IMR-90 (cell line): Measurements from ENCODE around the gene TPP2. TPM values are rescaled to one million over a fixed set of nuclear protein-coding genes. Genes with fewer than 3 reads are reported as not detected.

Experiments
- ATAC-seq: fragments of 200-7000 bp; cut with Tn5 transposase; 2 replicates; pipeline ENCODE4 v1.9.1; 2020; ENCODE audit warnings: low read depth, mild to moderate bottlenecking, moderate library complexity
- BruUV-seq: library from RNA; stranded (reverse); fragments of 400-500 nt; replicated peaks from 2 replicates; lab custom pipeline; 2021; lab: Mats Ljungman, UMichigan
- CTCF ChIA-PET: fragments of 300-600 bp; formaldehyde crosslinking; extraction: SDS; loops from one replicate; lab custom pipeline; 2021; ENCODE audit warnings: antibody characterized with exemption; lab: Yijun Ruan, JAX
- POLR2A ChIA-PET: fragments of 300-600 bp; sonication (Branson Sonifier 250); formaldehyde crosslinking; loops from one replicate; lab custom pipeline; 2022; ENCODE audit warnings: antibody characterized with exemption; ENCODE audit not compliant: unreplicated experiment; lab: Charles Lee
- DNase-seq: peaks from one replicate; pipeline ENCODE4 v3.0.0; 2013
- H2AFZ ChIP-seq: replicated peaks from 2 replicates; pipeline ENCODE3; 2013; ENCODE audit warnings: low read length, mild to moderate bottlenecking; ENCODE audit not compliant: poor library complexity
- H2AK5ac ChIP-seq: 2 replicates; pipeline ENCODE4 v1.6.1; 2013; ENCODE audit warnings: low read depth, low read length, inconsistent platforms
- H2AK9ac ChIP-seq: replicated peaks from 2 replicates; pipeline ENCODE3; 2013; ENCODE audit warnings: mild to moderate bottlenecking, low read depth, low read length, moderate library complexity; ENCODE audit not compliant: poor library complexity
- H2BK120ac ChIP-seq: 2 replicates; pipeline ENCODE4 v1.6.1; 2013; ENCODE audit warnings: low read depth, low read length, inconsistent platforms
- H2BK15ac ChIP-seq: 3 replicates; pipeline ENCODE4 v1.6.1; 2013; ENCODE audit warnings: low read depth, low read length, inconsistent platforms
- H2BK20ac ChIP-seq: 2 replicates; pipeline ENCODE4 v1.6.1; 2013; ENCODE audit warnings: low read depth, mild to moderate bottlenecking, inconsistent platforms, low read length, moderate library complexity
- H2BK5ac ChIP-seq: 2 replicates; pipeline ENCODE4 v1.6.1; 2013; ENCODE audit warnings: mild to moderate bottlenecking, low read depth, low read length, inconsistent platforms; ENCODE audit not compliant: poor library complexity, severe bottlenecking
- H3K14ac ChIP-seq: replicated peaks from 2 replicates; pipeline ENCODE4 v1.6.1; 2013; ENCODE audit warnings: low read depth, low read length, inconsistent platforms
- H3K18ac ChIP-seq: 2 replicates; pipeline ENCODE4 v1.6.1; 2013; ENCODE audit warnings: low read depth, low read length, control low read depth
- H3K23ac ChIP-seq: 2 replicates; pipeline ENCODE4 v1.6.1; 2013; ENCODE audit warnings: low read depth, low read length, inconsistent platforms
- H3K27ac ChIP-seq: 2 replicates; pipeline ENCODE4 v1.5.1; 2013; ENCODE audit warnings: mild to moderate bottlenecking, control low read depth, low read length; ENCODE audit not compliant: insufficient read depth
- H3K27me3 ChIP-seq: 2 replicates; pipeline ENCODE4 v1.6.1; 2013; ENCODE audit warnings: low read length; ENCODE audit not compliant: control insufficient read depth, insufficient read depth
- H3K36me3 ChIP-seq: 2 replicates; pipeline ENCODE4 v1.6.1; 2013; ENCODE audit warnings: low read length, mixed read lengths; ENCODE audit not compliant: control insufficient read depth, insufficient read depth
- H3K4ac ChIP-seq: 2 replicates; pipeline ENCODE4 v1.6.1; 2013; ENCODE audit warnings: low read depth, low read length, inconsistent platforms
- H3K4me1 ChIP-seq: 2 replicates; pipeline ENCODE4 v1.6.1; 2013; ENCODE audit warnings: low read length, mixed read lengths; ENCODE audit not compliant: control insufficient read depth, insufficient read depth
- H3K4me2 ChIP-seq: 2 replicates; pipeline ENCODE4 v1.6.1; 2013; ENCODE audit warnings: low read depth, mild to moderate bottlenecking, control low read depth, low read length, moderate library complexity
- H3K4me3 ChIP-seq: 2 replicates; pipeline ENCODE4 v1.5.1; 2013; ENCODE audit warnings: low read depth, mild to moderate bottlenecking, control low read depth, low read length, moderate library complexity; ENCODE audit not compliant: insufficient read depth
- H3K56ac ChIP-seq: 2 replicates; pipeline ENCODE4 v1.6.1; 2013; ENCODE audit warnings: low read length, inconsistent platforms; ENCODE audit not compliant: insufficient read depth; ENCODE audit errors: extremely low read depth
- H3K79me1 ChIP-seq, 2 experiments: 2 replicates each; pipeline ENCODE4 v1.6.1; 2013; ENCODE audit warnings: low read length in 2 of 2, inconsistent platforms in 1 of 2, low read depth in 1 of 2
- H3K9ac ChIP-seq: 2 replicates; pipeline ENCODE4 v1.6.1; 2013; ENCODE audit warnings: low read depth, low read length, control low read depth
- H3K9me1 ChIP-seq: 2 replicates; pipeline ENCODE4 v1.6.1; 2013; ENCODE audit warnings: low read length, inconsistent platforms; ENCODE audit not compliant: insufficient read depth
- H3K9me3 ChIP-seq: 2 replicates; pipeline ENCODE4 v1.6.1; 2013; ENCODE audit warnings: low read length; ENCODE audit not compliant: control insufficient read depth, insufficient read depth
- H4K20me1 ChIP-seq: 2 replicates; pipeline ENCODE4 v1.6.1; 2013; ENCODE audit warnings: low read length, inconsistent platforms; ENCODE audit not compliant: insufficient read depth
- H4K5ac ChIP-seq: 2 replicates; pipeline ENCODE4 v1.6.1; 2013; ENCODE audit warnings: mild to moderate bottlenecking, low read depth, low read length, control low read depth
- H4K8ac ChIP-seq, 2 experiments: 2 replicates each; pipeline ENCODE4 v1.6.1; 2013; ENCODE audit warnings: low read depth in 2 of 2, low read length in 2 of 2, control low read depth in 1 of 2, inconsistent platforms in 1 of 2
- H4K91ac ChIP-seq: 2 replicates; pipeline ENCODE4 v1.6.1; 2013; ENCODE audit warnings: low read depth, low read length, inconsistent platforms; ENCODE audit not compliant: insufficient read depth
- BHLHE40 ChIP-seq: fragments of 150-350 bp; IDR thresholded peaks from 2 replicates; pipeline ENCODE4 v1.6.1; 2016; ENCODE audit warnings: mild to moderate bottlenecking, low read depth, low read length
- MAZ ChIP-seq: IDR thresholded peaks from 2 replicates; pipeline ENCODE4 v1.6.1; 2012; ENCODE audit warnings: low read depth, mild to moderate bottlenecking, low read length, improper control_type of control experiment, moderate library complexity, borderline replicate concordance
- NFE2L2 ChIP-seq: fragments of 150-350 bp; IDR thresholded peaks from 2 replicates; pipeline ENCODE4 v1.6.1; 2016; ENCODE audit warnings: low read depth, mild to moderate bottlenecking, low read length
- POLR2A ChIP-seq: IDR thresholded peaks from 2 replicates; pipeline ENCODE4 v1.6.1; 2012; ENCODE audit warnings: mild to moderate bottlenecking, low read depth, low read length
- RCOR1 ChIP-seq: IDR thresholded peaks from 2 replicates; pipeline ENCODE4 v1.6.1; 2012; ENCODE audit warnings: mild to moderate bottlenecking, low read length, improper control_type of control experiment; ENCODE audit not compliant: insufficient replicate concordance
- RFX5 ChIP-seq: IDR thresholded peaks from 2 replicates; pipeline ENCODE4 v1.8.0; 2012; ENCODE audit warnings: low read depth, mild to moderate bottlenecking, low read length, moderate library complexity
- SMC3 ChIP-seq: fragments of 150-350 bp; IDR thresholded peaks from 2 replicates; pipeline ENCODE4 v1.6.1; 2016; ENCODE audit warnings: low read depth, mild to moderate bottlenecking, antibody characterized with exemption, low read length, moderate library complexity
- dilution Hi-C: fragments of 300-500 bp; cut with HindIII; formaldehyde crosslinking; loops from one replicate; pipeline ENCODE4 v1.14.3; 2018; ENCODE audit warnings: low sequenced_read_pairs; ENCODE audit not compliant: unreplicated experiment
- in situ Hi-C: fragments of 300-500 bp; cut with MboI; formaldehyde crosslinking; loops from 3 replicates; pipeline ENCODE4 v1.14.3; 2019; ENCODE audit warnings: low sequenced_read_pairs, inconsistent platforms, mixed read lengths
- intact Hi-C: fragments of 100-400 bp; cut with micrococcal nuclease; formaldehyde crosslinking; loops from 2 replicates; pipeline ENCODE4 v1.10.0; 2022
- polyA plus RNA-seq, 3 experiments: library from polyadenylated mRNA; depleted of rRNA; stranded (reverse); fragments of >200 nt; gene quantifications; 2 replicates each; pipeline ENCODE4 v1.2.3, GENCODE V29; 2012; ENCODE audit warnings: low replicate concordance in 1 of 3
- total RNA-seq: library from RNA; depleted of rRNA; stranded (reverse); fragments of >200 nt; gene quantifications from 2 replicates; pipeline ENCODE4 v1.2.3, GENCODE V29; 2012
- TF ChIP-seq, protein P1 (sequence below): conservative IDR thresholded peaks from 2 replicates; pipeline ENCODE4 v1.5.1; 2012; ENCODE audit warnings: mild to moderate bottlenecking, low read depth, low read length, improper control_type of control experiment
- TF ChIP-seq, protein P2 (sequence below): fragments of 150-350 bp; IDR thresholded peaks from 2 replicates; pipeline ENCODE4 v1.6.1; 2016; ENCODE audit warnings: low read depth, mild to moderate bottlenecking, low read length, moderate library complexity, borderline replicate concordance

Gene TPP2
- total and polyA plus RNA-seq, 2 of the 4 experiments (the other 2 are of a cell fraction), result 27.6 to 52.9 TPM

DNA sequence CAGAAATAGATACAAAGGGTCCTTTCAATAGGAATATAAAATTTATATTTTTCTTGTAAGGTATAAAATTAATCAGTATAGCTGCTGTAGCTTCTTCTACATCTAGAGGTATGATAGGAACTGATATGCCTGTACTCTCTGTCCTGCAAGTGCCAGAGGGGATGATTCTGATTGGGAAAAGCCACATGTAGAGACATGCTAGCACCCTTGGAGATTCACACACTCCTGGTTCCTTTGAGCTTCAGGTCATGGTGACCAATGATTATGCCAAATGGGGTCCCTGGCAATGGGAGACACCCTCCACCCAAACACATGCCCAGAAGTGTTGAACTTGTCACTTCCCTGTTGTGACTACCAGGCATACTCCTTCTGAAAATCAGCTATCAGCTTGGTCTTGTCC is 112.8 kb downstream of the TPP2 start:
- H3K9me1 ChIP-seq, result no peaks in the 10 kb centered on the region
- in situ Hi-C loops (no loop called here), dilution Hi-C loops (no loop called here), intact Hi-C loops (loop anchor here (5.0 kb wide), 1 partner anchor 63 kb away; the partner anchor contains the start of gene TEX30)
- H3K27ac ChIP-seq, result no peak overlapping the region
- H3K56ac ChIP-seq, result no peak overlapping the region
- DNase-seq (no peak), ATAC-seq (no peak)
- H3K79me1 ChIP-seq, result no peaks in the 10 kb centered on the region
- CTCF ChIA-PET, result no interaction called here
- peaks cover 7% of the 10 kb centered on the region for H3K27me3 ChIP-seq
- H2BK20ac ChIP-seq, result no peak overlapping the region
- no peaks in the 10 kb centered on the region for H3K36me3 ChIP-seq
- no TSS peak for BruUV-seq
- H3K18ac ChIP-seq, result no peak overlapping the region
- H3K4me3 ChIP-seq, result no peak overlapping the region
- no peak overlapping the region for H3K23ac ChIP-seq
- no peak overlapping the region for H4K91ac ChIP-seq
- no peak overlapping the region for H2AK5ac ChIP-seq
- no peaks in the 10 kb centered on the region for H4K20me1 ChIP-seq
- H2BK5ac ChIP-seq, result no peak overlapping the region
- no peak overlapping the region for H2AFZ ChIP-seq
- no peak overlapping the region for H2BK15ac ChIP-seq
- 0 out of 2 replicates have a peak, but pooled peaks cover 3% of the 10 kb centered on the region for H3K9me3 ChIP-seq
- H2AK9ac ChIP-seq, result no peak overlapping the region
- H3K4me2 ChIP-seq, result no peak overlapping the region
- H3K4ac ChIP-seq, result no peak overlapping the region
- TF ChIP-seq BHLHE40 (no peak), SMC3 (no peak), MAZ (no peak), NFE2L2 (no peak), RCOR1 (no peak), POLR2A (no peak), RFX5 (no peak)
- TF ChIP-seq, protein P1, sequence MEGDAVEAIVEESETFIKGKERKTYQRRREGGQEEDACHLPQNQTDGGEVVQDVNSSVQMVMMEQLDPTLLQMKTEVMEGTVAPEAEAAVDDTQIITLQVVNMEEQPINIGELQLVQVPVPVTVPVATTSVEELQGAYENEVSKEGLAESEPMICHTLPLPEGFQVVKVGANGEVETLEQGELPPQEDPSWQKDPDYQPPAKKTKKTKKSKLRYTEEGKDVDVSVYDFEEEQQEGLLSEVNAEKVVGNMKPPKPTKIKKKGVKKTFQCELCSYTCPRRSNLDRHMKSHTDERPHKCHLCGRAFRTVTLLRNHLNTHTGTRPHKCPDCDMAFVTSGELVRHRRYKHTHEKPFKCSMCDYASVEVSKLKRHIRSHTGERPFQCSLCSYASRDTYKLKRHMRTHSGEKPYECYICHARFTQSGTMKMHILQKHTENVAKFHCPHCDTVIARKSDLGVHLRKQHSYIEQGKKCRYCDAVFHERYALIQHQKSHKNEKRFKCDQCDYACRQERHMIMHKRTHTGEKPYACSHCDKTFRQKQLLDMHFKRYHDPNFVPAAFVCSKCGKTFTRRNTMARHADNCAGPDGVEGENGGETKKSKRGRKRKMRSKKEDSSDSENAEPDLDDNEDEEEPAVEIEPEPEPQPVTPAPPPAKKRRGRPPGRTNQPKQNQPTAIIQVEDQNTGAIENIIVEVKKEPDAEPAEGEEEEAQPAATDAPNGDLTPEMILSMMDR, result no peak
- TF ChIP-seq, protein P2, sequence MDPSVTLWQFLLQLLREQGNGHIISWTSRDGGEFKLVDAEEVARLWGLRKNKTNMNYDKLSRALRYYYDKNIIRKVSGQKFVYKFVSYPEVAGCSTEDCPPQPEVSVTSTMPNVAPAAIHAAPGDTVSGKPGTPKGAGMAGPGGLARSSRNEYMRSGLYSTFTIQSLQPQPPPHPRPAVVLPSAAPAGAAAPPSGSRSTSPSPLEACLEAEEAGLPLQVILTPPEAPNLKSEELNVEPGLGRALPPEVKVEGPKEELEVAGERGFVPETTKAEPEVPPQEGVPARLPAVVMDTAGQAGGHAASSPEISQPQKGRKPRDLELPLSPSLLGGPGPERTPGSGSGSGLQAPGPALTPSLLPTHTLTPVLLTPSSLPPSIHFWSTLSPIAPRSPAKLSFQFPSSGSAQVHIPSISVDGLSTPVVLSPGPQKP, result no peak
- H2BK120ac ChIP-seq, result no peak overlapping the region
- H3K14ac ChIP-seq, result no peak overlapping the region
- H4K5ac ChIP-seq, result no peak overlapping the region
- no peak overlapping the region for H4K8ac ChIP-seq
- no peak overlapping the region for H3K9ac ChIP-seq
- H3K4me1 ChIP-seq, result peaks cover 2% of the 10 kb centered on the region; the same call in 1 of the 2 replicates
- POLR2A ChIA-PET, result no interaction called here
